Measurements from ENCODE around the gene SYCP3.

SYCP3 gene

GRCh38 chr12:101761781-101762180 is 22.5 kb upstream of the SYCP3 start:
- no peak for TF ChIP-seq CTCF (IDR thresholded peaks at IDR 0.05)
- no peak for TF ChIP-seq ZFX (IDR thresholded peaks at IDR 0.05; ENCODE audit: borderline replicate concordance)
- peak overlapping the region; percentile 68 for H3K27ac ChIP-seq

DNA sequence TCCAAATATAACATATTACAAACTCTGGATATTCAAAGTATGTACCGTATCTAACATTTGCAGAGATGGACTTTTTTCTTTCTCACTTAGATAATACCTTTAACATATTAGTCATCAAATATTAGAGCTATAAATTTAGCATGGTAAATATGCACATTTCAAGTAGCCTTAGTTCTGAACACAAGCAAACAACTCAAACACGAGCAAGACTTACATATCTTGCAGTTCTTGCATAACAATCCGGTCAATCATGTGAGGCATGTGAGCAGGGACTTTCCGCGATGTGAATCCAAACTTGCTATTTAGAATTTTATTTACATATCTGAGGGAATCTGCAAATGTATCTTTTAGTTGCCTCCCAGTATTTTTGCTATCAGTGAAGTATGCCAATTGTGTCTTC is 22.1 kb upstream of the SYCP3 start:
- H3K27ac ChIP-seq, result peak overlapping the region; percentile 68
- TF ChIP-seq ZFX (IDR thresholded peaks at IDR 0.05; ENCODE audit: borderline replicate concordance) (no peak), CTCF (IDR thresholded peaks at IDR 0.05) (no peak)

DNA sequence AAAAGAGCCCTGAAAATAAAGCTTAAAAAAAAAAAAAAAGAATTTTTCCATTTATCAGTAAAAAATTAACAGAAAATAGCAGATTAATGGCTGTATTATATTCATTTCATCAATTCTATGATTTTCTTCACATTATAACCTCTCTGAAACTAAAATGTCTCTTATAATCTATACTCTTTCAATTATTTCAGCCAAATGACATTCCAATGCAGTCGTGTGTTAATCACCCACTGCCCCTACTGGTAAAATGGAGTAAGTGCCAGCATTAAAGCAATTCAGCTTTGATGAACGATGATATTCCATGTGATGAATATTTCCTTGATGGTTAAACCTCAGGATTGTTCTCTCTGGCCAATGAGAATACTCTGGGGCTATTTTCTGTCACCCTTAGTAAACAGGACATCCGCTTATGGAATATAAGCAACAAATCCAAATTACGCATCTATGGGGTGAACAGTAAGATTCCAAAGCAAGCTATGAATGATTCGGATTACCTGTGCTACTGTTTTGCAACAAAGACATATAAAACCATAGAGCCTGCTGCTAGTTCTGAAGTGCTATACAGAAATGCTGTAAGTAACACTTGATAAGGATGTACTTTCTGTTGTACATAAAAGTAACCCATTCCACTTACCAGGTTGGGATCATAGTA is 20.3 kb upstream of the SYCP3 start:
- H3K27ac ChIP-seq, result peak overlapping the region; percentile 68
- TF ChIP-seq ZFX (IDR thresholded peaks at IDR 0.05; ENCODE audit: borderline replicate concordance) (no peak), CTCF (IDR thresholded peaks at IDR 0.05) (peak; percentile 93)

GRCh38 chr12:101750152-101750551 is 10.9 kb upstream of the SYCP3 start:
- peak overlapping the region; percentile 68 for H3K27ac ChIP-seq
- TF ChIP-seq CTCF (IDR thresholded peaks at IDR 0.05), result no peak
- TF ChIP-seq ZFX (IDR thresholded peaks at IDR 0.05; ENCODE audit: borderline replicate concordance), result no peak

DNA sequence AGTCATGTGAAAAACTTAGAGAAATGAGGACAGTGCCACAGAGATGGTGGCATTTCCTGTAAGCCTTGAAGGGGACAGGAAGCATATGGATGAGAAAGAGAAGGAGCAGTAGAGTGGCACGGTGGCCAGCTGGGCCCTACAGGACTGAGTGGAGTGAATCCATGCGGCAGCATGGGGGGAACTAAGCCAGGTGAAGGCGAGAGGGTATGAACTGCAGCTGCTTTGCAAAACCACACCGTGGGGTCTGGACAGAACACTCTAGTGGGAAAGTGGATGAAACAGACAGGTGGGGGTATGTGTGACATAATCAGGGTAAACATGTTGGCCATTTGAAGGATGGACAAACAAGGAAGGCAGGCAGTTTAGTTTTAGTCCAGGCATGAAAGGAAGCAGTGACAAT is 10.4 kb upstream of the SYCP3 start:
- peak overlapping the region; percentile 68 for H3K27ac ChIP-seq
- TF ChIP-seq ZFX (IDR thresholded peaks at IDR 0.05; ENCODE audit: borderline replicate concordance), result no peak

DNA sequence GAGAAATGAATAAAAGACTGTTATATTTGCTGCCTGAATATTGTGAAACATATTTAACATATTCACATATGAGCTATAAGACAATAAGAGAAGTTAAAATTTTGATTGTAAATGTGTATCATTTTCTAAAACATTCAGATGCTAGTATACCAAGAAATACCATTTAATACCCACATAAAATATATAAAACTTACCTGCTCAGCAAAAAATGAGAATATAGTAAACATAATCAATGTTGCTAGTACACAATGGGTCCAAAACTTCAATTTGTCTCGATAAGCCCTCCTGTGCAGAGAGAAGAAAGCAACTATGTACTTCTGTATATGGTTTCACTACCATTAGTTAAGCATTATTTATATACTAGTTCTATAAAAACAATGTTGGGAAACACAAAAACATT is 9.6 kb upstream of the SYCP3 start:
- peak overlapping the region; percentile 68 for H3K27ac ChIP-seq
- TF ChIP-seq ZFX (IDR thresholded peaks at IDR 0.05; ENCODE audit: borderline replicate concordance) (no peak), CTCF (IDR thresholded peaks at IDR 0.05) (no peak)

DNA sequence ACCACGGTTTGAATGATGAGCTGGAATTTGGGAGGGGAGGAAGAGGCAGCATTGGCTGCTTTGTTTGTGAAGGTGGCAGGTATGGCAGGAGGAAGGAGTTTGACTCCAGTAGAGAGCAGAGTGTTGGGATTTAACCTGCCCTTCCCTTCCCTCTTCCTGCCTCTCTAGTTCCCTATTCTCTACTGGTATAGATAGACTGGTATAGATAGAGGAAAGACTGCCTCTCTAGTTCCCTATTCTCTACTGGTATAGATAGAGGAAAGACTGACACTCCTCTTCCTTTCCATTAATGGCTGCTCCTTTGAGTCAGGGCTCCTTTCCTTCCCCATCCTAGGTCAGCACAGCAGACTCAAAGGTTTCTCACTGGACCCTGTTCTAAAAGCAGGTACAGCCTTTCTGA is 8.4 kb upstream of the SYCP3 start:
- TF ChIP-seq CTCF (IDR thresholded peaks at IDR 0.05) (no peak), ZFX (IDR thresholded peaks at IDR 0.05; ENCODE audit: borderline replicate concordance) (no peak)
- H3K27ac ChIP-seq, result peak overlapping the region; percentile 68

- H3K27ac ChIP-seq, result peak overlapping the region; percentile 68
- no peak for TF ChIP-seq ZFX (IDR thresholded peaks at IDR 0.05; ENCODE audit: borderline replicate concordance)
- no peak for TF ChIP-seq CTCF (IDR thresholded peaks at IDR 0.05)
Observed at GRCh38 chr12:101746661-101747060, 7.4 kb upstream of the SYCP3 start.

Measured in 22Rv1 (cell line).